Measurements from ENCODE around the gene HAAO. TPM values are rescaled to one million over a fixed set of nuclear protein-coding genes. Genes with fewer than 3 reads are reported as not detected.

Gene HAAO
- total and polyA plus RNA-seq, 2 donors (not counting 3 experiments of a cell fraction or from before 2014, with no cell fraction given) = 0.82 to 1.1 TPM

GRCh38 chr2:42764096-42764495 is 28.3 kb downstream of the HAAO start, which contains the start of gene OXER1:
Gene OXER1, minus strand, starts transcription at chr2:42764135. Its CDS starts 73 bp downstream, at chr2:42764062.
- TF ChIP-seq CTCF (IDR thresholded peaks at IDR 0.05; ENCODE audit: extremely low read depth in 1 of 2, insufficient read depth in 1 of 2, low read depth in 1 of 2, low read length in 2 of 2) = no peak
- Histone ChIP-seq H3K4me1 (ENCODE audit: control insufficient read depth, extremely low read depth, insufficient read depth, low read length) (no peaks in the 10 kb centered on the region), H3K4me3 (replicated peaks in 1 of 3; ENCODE audit: insufficient read depth in 1 of 3, low read depth in 1 of 3, low read length in 3 of 3) (no peak within 1 kb of the TSS), H3K36me3 (ENCODE audit: control insufficient read depth in 2 of 2, extremely low read depth in 1 of 2, insufficient read depth in 2 of 2, low read length in 2 of 2) (peaks cover 0 to 1% of the 10 kb centered on the region in 2 experiments), H3K9ac (replicated peaks; ENCODE audit: extremely low read depth, insufficient read depth, low read length) (no peak within 1 kb of the TSS), H3K4me2 (ENCODE audit: insufficient read depth, low read length) (no peak within 1 kb of the TSS), H3K9me3 (replicated peaks; ENCODE audit: control insufficient read depth, insufficient read depth, low read length) (no peaks in the 10 kb centered on the region), H4K20me1 (replicated peaks; ENCODE audit: control insufficient read depth, extremely low read depth, insufficient read depth, low read length) (no peaks in the 10 kb centered on the region), H2AFZ (ENCODE audit: low read depth, low read length) (no peak within 1 kb of the TSS), H3K27ac (ENCODE audit: insufficient read depth, low read depth, low read length) (no peak within 1 kb of the TSS), H3K79me2 (ENCODE audit: control insufficient read depth, insufficient read depth, low read length) (no peaks in the 10 kb centered on the region), H3K9me1 (replicated peaks; ENCODE audit: control insufficient read depth, extremely low read depth, insufficient read depth, low read length) (no peaks in the 10 kb centered on the region), H3K27me3 (ENCODE audit: control insufficient read depth in 2 of 2, insufficient read depth in 2 of 2, low read length in 2 of 2) (no peaks in the 10 kb centered on the region)
- DNase-seq (ENCODE audit: low read depth, low spot score) = no peak
- dilution Hi-C loops (cut with MboI; ENCODE audit: extremely low pct_ligation_motif_present, low sequenced_read_pairs) = no loop called here
- intact Hi-C loops (cut with micrococcal nuclease) = no loop called here
- ChIA-PET CTCF (no interaction called here), POLR2A (no interaction called here)
- BruUV-seq (replicated peaks) = no TSS peak
- FAIRE-seq = no peak

GRCh38 chr2:42762823-42763804 is 29.3 kb downstream of the HAAO start:
- no peaks in the 10 kb centered on the region for H3K9me1 ChIP-seq (replicated peaks; ENCODE audit: control insufficient read depth, extremely low read depth, insufficient read depth, low read length)
- H3K4me1 ChIP-seq (ENCODE audit: control insufficient read depth, extremely low read depth, insufficient read depth, low read length) = no peaks in the 10 kb centered on the region
- intact Hi-C loops (cut with micrococcal nuclease) = no loop called here
- BruUV-seq (replicated peaks) = no TSS peak
- no peak for TF ChIP-seq POLR2AphosphoS5 (IDR thresholded peaks at IDR 0.05; ENCODE audit: insufficient read depth, low read depth, low read length)
- no peak for TF ChIP-seq MYC (IDR thresholded peaks at IDR 0.05; ENCODE audit: low read depth, low read length)
- TF ChIP-seq JUN (IDR thresholded peaks at IDR 0.05; ENCODE audit: borderline replicate concordance, insufficient read depth, insufficient read length, low read depth) = no peak
- TF ChIP-seq MAX (IDR thresholded peaks at IDR 0.05; ENCODE audit: insufficient read depth, insufficient read length) = no peak
- TF ChIP-seq EZH2 (IDR thresholded peaks at IDR 0.05; ENCODE audit: borderline replicate concordance, low read depth, low read length, severe bottlenecking) = no peak
- TF ChIP-seq FOS (IDR thresholded peaks at IDR 0.05; ENCODE audit: borderline replicate concordance, insufficient read depth, low read length) = no peak
- TF ChIP-seq GATA2 (IDR thresholded peaks at IDR 0.05; ENCODE audit: insufficient read depth, insufficient read length, low read depth, low read length) = no peak
- no peak for TF ChIP-seq CTCF (IDR thresholded peaks at IDR 0.05; ENCODE audit: extremely low read depth in 1 of 2, insufficient read depth in 1 of 2, low read depth in 1 of 2, low read length in 2 of 2)
- no peak for TF ChIP-seq POLR2A (IDR thresholded peaks at IDR 0.05; ENCODE audit: low read depth, low read length)
- no peak overlapping the region for H3K4me3 ChIP-seq (replicated peaks in 1 of 3; ENCODE audit: insufficient read depth in 1 of 3, low read depth in 1 of 3, low read length in 3 of 3)
- H3K79me2 ChIP-seq (ENCODE audit: control insufficient read depth, insufficient read depth, low read length) = no peaks in the 10 kb centered on the region
- no peak overlapping the region for H2AFZ ChIP-seq (ENCODE audit: low read depth, low read length)
- no peaks in the 10 kb centered on the region for H3K9me3 ChIP-seq (replicated peaks; ENCODE audit: control insufficient read depth, insufficient read depth, low read length)
- CTCF ChIA-PET = no interaction called here
- no peak overlapping the region for H3K4me2 ChIP-seq (ENCODE audit: insufficient read depth, low read length)
- no peak for FAIRE-seq
- POLR2A ChIA-PET = no interaction called here
- no peak overlapping the region for H3K27ac ChIP-seq (ENCODE audit: insufficient read depth, low read depth, low read length)
- H3K36me3 ChIP-seq (ENCODE audit: control insufficient read depth in 2 of 2, extremely low read depth in 1 of 2, insufficient read depth in 2 of 2, low read length in 2 of 2) = peaks cover 0 to 1% of the 10 kb centered on the region in 2 experiments
- no peaks in the 10 kb centered on the region for H3K27me3 ChIP-seq (ENCODE audit: control insufficient read depth in 2 of 2, insufficient read depth in 2 of 2, low read length in 2 of 2)
- H4K20me1 ChIP-seq (replicated peaks; ENCODE audit: control insufficient read depth, extremely low read depth, insufficient read depth, low read length) = no peaks in the 10 kb centered on the region
- dilution Hi-C loops (cut with MboI; ENCODE audit: extremely low pct_ligation_motif_present, low sequenced_read_pairs) = no loop called here
- DNase-seq (ENCODE audit: low read depth, low spot score) = no peak
- no peak overlapping the region for H3K9ac ChIP-seq (replicated peaks; ENCODE audit: extremely low read depth, insufficient read depth, low read length)
